ENCODE measurements around the gene TMEM161A.

Gene TMEM161A

DNA sequence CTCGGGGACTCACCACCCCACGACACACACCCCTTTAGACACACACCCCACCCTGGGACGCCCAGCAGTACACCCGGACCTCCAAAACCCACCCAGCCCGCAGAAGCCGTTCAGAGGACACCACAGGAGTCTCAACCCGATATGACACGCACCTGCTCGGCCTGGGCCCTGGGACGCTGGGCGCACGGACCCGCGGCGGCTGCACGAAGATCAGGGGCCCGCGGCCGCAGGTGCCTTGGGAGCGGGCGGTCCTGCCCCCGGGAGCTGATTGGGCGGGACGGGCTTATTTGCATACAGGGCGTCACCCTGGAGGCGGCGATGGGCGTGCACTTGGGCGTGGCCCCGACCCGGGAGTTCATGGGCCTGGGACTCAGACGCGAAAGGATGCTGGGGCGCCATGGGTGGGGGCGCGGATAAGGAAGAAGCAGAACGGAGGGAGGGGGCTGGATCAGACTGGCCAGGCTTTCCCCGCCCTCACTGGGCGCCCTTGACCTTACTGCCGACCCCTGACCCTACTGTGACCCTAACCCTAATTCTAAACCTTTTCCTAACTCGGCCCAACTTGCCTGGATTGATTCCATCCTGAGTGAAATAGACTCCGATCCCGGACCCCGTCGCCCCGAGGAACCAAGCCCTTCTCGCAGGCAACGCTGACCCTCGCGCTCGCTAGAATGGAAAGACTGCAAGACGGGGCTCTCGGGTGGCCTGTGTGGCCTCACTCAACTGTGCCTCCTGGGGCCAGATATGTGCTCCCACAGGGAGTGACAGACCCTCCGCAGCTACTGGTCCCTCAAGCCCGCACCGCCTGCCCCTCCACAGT lies 32.0 kb upstream of the TMEM161A start, which contains the start of gene MEF2B:
Gene MEF2B (minus strand): TSS at position 211 of the 820 bp plus-strand sequence. CDS start 19,528 bp downstream, outside the sequence.
- H3K36me3 ChIP-seq (ENCODE audit: control insufficient read depth in 1 of 2, insufficient read depth in 2 of 2, low read length in 2 of 2) = no peaks in the 10 kb centered on the region
- H3K4me1 ChIP-seq (ENCODE audit: control insufficient read depth in 1 of 2, insufficient read depth in 2 of 2, low read length in 2 of 2) = peaks cover 0 to 15% of the 10 kb centered on the region in 2 donors
- no peaks in the 10 kb centered on the region for H3K27me3 ChIP-seq (ENCODE audit: low read depth, low read length)
- no peak within 1 kb of the TSS for H3K27ac ChIP-seq (ENCODE audit: low read length)
- H3K4me3 ChIP-seq (ENCODE audit: low read depth in 1 of 2, low read length in 2 of 2) = peak within 1 kb of the TSS in 1 of 2 donors; percentile 50
- no peaks in the 10 kb centered on the region for H3K9me3 ChIP-seq (ENCODE audit: control insufficient read depth in 1 of 2, low read length in 2 of 2)

DNA sequence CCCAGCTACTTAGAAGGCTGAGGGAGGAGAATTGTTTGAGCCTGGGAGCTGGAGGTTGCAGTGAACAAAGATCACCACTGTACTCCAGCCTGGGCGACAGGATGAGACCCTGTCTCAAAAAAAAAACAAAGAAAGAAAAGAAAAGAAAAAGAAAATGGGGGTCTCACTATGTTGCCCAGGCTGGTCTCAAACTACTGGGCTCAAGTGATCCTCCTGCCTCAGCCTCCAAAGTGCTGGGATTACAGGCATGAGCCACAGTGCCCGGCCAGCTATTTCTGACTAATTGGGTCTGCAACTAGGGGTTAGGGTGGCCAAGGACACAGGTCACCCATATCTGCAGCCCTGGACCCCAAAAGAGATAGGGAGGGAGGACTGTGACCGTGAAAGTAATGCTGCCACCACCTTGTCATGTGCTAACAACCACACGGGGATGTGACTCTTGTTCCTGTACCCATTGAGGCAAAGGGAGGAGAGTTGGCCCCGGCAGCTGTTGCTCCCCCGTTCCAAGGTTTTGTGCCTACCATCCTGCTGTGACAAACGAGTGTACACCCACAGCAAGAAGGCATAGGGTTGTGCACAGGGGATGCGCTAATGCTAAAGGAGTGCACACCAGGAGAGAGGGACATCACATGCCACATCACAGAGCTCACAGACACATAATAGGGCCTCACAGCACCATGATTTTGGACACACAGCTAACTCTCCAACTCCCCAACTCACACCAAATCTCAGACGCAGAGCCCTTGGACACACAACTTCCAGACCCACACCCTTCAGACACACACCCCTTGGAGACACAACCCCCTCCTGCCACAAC lies 31.2 kb upstream of the TMEM161A start:
- Histone ChIP-seq H3K4me3 (ENCODE audit: low read depth in 1 of 2, low read length in 2 of 2) (peak overlapping the region in 1 of 2 donors; percentile 50), H3K36me3 (ENCODE audit: control insufficient read depth in 1 of 2, insufficient read depth in 2 of 2, low read length in 2 of 2) (no peaks in the 10 kb centered on the region), H3K4me1 (ENCODE audit: control insufficient read depth in 1 of 2, insufficient read depth in 2 of 2, low read length in 2 of 2) (peaks cover 0 to 11% of the 10 kb centered on the region in 2 donors), H3K27me3 (ENCODE audit: low read depth, low read length) (no peaks in the 10 kb centered on the region), H3K27ac (ENCODE audit: low read length) (no peak overlapping the region), H3K9me3 (ENCODE audit: control insufficient read depth in 1 of 2, low read length in 2 of 2) (no peaks in the 10 kb centered on the region)

GRCh38 chr19:19167612-19168011 lies 29.3 kb upstream of the TMEM161A start:
- Histone ChIP-seq H3K4me1 (ENCODE audit: control insufficient read depth in 1 of 2, insufficient read depth in 2 of 2, low read length in 2 of 2) (peaks cover 0 to 11% of the 10 kb centered on the region in 2 donors), H3K27me3 (ENCODE audit: low read depth, low read length) (no peaks in the 10 kb centered on the region), H3K9me3 (ENCODE audit: control insufficient read depth in 1 of 2, low read length in 2 of 2) (no peaks in the 10 kb centered on the region)

GRCh38 chr19:19165396-19165795 lies 27.1 kb upstream of the TMEM161A start:
- Histone ChIP-seq H3K27me3 (ENCODE audit: low read depth, low read length) (no peaks in the 10 kb centered on the region), H3K36me3 (ENCODE audit: control insufficient read depth in 1 of 2, insufficient read depth in 2 of 2, low read length in 2 of 2) (no peaks in the 10 kb centered on the region), H3K4me1 (ENCODE audit: control insufficient read depth in 1 of 2, insufficient read depth in 2 of 2, low read length in 2 of 2) (peaks cover 0 to 7% of the 10 kb centered on the region in 2 donors), H3K4me3 (ENCODE audit: low read depth in 1 of 2, low read length in 2 of 2) (no peak overlapping the region), H3K27ac (ENCODE audit: low read length) (no peak overlapping the region), H3K9me3 (ENCODE audit: control insufficient read depth in 1 of 2, low read length in 2 of 2) (no peaks in the 10 kb centered on the region)

More at GRCh38 chr19:19167612-19168011, 29.3 kb upstream of the TMEM161A start:
- Histone ChIP-seq H3K36me3 (ENCODE audit: control insufficient read depth in 1 of 2, insufficient read depth in 2 of 2, low read length in 2 of 2) (no peaks in the 10 kb centered on the region), H3K4me3 (ENCODE audit: low read depth in 1 of 2, low read length in 2 of 2) (no peak overlapping the region), H3K27ac (ENCODE audit: low read length) (no peak overlapping the region)

DNA sequence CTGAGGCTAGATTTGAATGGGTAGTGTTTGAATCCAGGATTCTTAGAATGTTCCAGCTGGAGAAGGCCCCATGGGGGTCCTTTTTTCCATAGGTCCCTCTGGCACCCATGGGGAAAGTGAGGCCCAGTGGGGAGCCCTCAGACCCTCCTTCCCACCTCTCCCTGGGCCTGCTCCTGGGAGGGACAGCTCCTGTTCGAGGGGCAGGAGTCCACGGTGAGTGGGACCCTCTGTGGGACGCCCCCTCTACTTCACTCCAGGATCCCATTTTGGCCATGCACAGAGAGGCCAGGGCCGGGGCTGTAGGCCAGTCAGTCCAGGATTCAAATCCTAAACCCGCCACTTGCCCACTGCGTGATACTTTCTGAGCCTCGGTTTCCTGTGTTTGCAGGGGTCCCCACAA lies 24.2 kb upstream of the TMEM161A start:
- Histone ChIP-seq H3K27me3 (ENCODE audit: low read depth, low read length) (no peaks in the 10 kb centered on the region), H3K36me3 (ENCODE audit: control insufficient read depth in 1 of 2, insufficient read depth in 2 of 2, low read length in 2 of 2) (no peaks in the 10 kb centered on the region), H3K27ac (ENCODE audit: low read length) (no peak overlapping the region), H3K4me1 (ENCODE audit: control insufficient read depth in 1 of 2, insufficient read depth in 2 of 2, low read length in 2 of 2) (no peaks in the 10 kb centered on the region), H3K9me3 (ENCODE audit: control insufficient read depth in 1 of 2, low read length in 2 of 2) (no peaks in the 10 kb centered on the region), H3K4me3 (ENCODE audit: low read depth in 1 of 2, low read length in 2 of 2) (no peak overlapping the region)

DNA sequence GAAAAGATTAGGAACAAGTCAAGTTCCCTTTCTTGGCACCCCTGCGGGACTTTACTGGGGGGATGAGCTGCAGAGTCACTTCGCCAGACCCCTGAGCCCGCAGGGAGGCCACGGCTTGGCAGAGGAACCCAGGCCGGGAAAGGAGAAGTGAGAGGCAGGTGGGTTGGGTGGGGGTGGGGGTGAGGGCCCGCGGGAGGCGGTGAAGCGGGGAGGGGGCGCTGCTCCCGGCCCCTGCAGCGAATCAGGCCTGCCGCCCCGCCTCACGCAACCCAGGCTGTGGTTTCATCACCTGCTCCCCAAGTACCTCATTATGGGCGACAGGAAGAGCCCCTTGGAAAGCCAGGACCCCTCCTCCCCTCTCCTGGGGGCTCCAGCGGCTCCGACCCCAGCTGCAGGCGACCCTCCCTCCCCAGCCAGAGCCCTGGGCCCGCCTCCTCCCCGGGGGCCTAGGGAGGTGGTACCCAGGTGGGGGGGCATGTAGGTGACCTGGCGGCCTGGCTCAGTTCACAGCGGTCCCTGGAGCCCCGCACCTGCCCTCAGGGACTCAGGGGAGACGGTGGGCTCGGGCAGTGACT lies 22.3 kb upstream of the TMEM161A start:
- no peak overlapping the region for H3K4me3 ChIP-seq (ENCODE audit: low read depth in 1 of 2, low read length in 2 of 2)

DNA sequence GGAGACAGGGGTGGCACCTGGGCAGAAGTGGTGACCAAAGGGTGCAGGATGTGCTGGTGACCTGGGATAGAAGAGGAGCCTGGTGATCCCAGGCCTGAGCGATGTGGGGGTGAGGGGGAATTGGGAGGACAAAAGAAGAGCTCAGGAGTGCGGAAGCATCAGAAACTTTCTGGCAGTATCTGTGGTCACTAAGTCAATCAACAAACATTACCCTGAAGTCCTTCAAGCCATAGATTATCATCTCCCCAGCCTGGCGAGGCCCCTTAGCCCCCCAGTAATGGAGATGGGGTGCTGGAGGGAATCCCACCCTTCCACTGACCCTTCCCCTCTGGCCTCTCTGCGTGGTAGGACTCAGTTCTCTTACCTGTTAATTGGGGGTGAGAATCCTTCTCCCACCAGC lies 21.3 kb upstream of the TMEM161A start:
- Histone ChIP-seq H3K4me3 (ENCODE audit: low read depth in 1 of 2, low read length in 2 of 2) (no peak overlapping the region), H3K27ac (ENCODE audit: low read length) (no peak overlapping the region), H3K4me1 (ENCODE audit: control insufficient read depth in 1 of 2, insufficient read depth in 2 of 2, low read length in 2 of 2) (no peaks in the 10 kb centered on the region), H3K27me3 (ENCODE audit: low read depth, low read length) (no peaks in the 10 kb centered on the region), H3K9me3 (ENCODE audit: control insufficient read depth in 1 of 2, low read length in 2 of 2) (no peaks in the 10 kb centered on the region), H3K36me3 (ENCODE audit: control insufficient read depth in 1 of 2, insufficient read depth in 2 of 2, low read length in 2 of 2) (peaks cover 0 to 12% of the 10 kb centered on the region in 2 donors)

More for the DNA sequence above, 22.3 kb upstream of the TMEM161A start:
- no peaks in the 10 kb centered on the region for H3K4me1 ChIP-seq (ENCODE audit: control insufficient read depth in 1 of 2, insufficient read depth in 2 of 2, low read length in 2 of 2)
- no peak overlapping the region for H3K27ac ChIP-seq (ENCODE audit: low read length)
- peaks cover 0 to 12% of the 10 kb centered on the region in 2 donors for H3K36me3 ChIP-seq (ENCODE audit: control insufficient read depth in 1 of 2, insufficient read depth in 2 of 2, low read length in 2 of 2)
- no peaks in the 10 kb centered on the region for H3K9me3 ChIP-seq (ENCODE audit: control insufficient read depth in 1 of 2, low read length in 2 of 2)
- no peaks in the 10 kb centered on the region for H3K27me3 ChIP-seq (ENCODE audit: low read depth, low read length)

GRCh38 chr19:19157808-19158207 lies 19.5 kb upstream of the TMEM161A start:
- no peaks in the 10 kb centered on the region for H3K9me3 ChIP-seq (ENCODE audit: control insufficient read depth in 1 of 2, low read length in 2 of 2)
- no peak overlapping the region for H3K4me3 ChIP-seq (ENCODE audit: low read depth in 1 of 2, low read length in 2 of 2)
- no peak overlapping the region for H3K27ac ChIP-seq (ENCODE audit: low read length)
- H3K4me1 ChIP-seq (ENCODE audit: control insufficient read depth in 1 of 2, insufficient read depth in 2 of 2, low read length in 2 of 2) = no peaks in the 10 kb centered on the region
- H3K36me3 ChIP-seq (ENCODE audit: control insufficient read depth in 1 of 2, insufficient read depth in 2 of 2, low read length in 2 of 2) = peaks cover 0 to 12% of the 10 kb centered on the region in 2 donors
- no peaks in the 10 kb centered on the region for H3K27me3 ChIP-seq (ENCODE audit: low read depth, low read length)

- Histone ChIP-seq H3K27me3 (ENCODE audit: low read depth, low read length) (no peaks in the 10 kb centered on the region), H3K9me3 (ENCODE audit: control insufficient read depth in 1 of 2, low read length in 2 of 2) (no peaks in the 10 kb centered on the region), H3K36me3 (ENCODE audit: control insufficient read depth in 1 of 2, insufficient read depth in 2 of 2, low read length in 2 of 2) (peaks cover 0 to 12% of the 10 kb centered on the region in 2 donors), H3K4me3 (ENCODE audit: low read depth in 1 of 2, low read length in 2 of 2) (no peak overlapping the region), H3K27ac (ENCODE audit: low read length) (no peak overlapping the region), H3K4me1 (ENCODE audit: control insufficient read depth in 1 of 2, insufficient read depth in 2 of 2, low read length in 2 of 2) (no peaks in the 10 kb centered on the region)
These were observed 17.4 kb upstream of the TMEM161A start for GRCh38 chr19:19155495-19156219.

DNA sequence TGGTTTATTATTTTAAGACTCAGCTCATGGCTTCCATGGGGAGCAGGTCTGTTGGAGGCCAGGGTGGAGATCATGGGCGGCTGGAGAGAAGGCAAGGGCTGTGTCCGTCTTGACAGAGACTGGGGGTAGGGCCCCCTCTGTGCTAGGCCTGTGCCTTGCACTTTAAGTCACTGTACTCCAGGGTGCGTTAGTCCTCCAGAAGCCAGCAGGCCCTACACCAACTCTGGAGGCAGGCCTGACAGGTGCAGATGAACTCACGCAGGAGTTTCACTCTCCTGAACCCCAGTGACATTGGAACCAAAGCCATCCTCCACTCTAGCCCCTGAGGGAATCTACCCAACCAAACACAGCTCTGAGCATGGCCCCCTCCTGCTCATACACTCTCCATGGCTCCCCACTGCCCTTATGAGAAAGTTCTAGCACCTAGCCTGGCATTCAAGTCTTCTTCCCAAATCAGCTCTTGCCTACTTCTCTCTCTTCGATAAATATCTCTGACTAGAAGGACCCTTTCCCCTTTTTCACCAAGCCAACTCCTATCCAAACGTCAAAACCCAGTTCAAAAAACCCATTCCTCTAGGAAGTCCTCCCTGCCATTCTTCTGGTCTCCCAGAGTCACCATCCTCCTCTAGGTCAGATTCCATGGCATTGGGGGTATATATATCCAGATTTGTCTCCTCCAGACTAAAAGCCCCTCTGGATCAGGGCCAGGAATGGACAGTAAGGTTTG lies 16.7 kb upstream of the TMEM161A start:
- H3K9me3 ChIP-seq (ENCODE audit: control insufficient read depth in 1 of 2, low read length in 2 of 2) = no peaks in the 10 kb centered on the region
- H3K4me3 ChIP-seq (ENCODE audit: low read depth in 1 of 2, low read length in 2 of 2) = no peak overlapping the region
- H3K4me1 ChIP-seq (ENCODE audit: control insufficient read depth in 1 of 2, insufficient read depth in 2 of 2, low read length in 2 of 2) = no peaks in the 10 kb centered on the region
- no peak overlapping the region for H3K27ac ChIP-seq (ENCODE audit: low read length)
- peaks cover 0 to 12% of the 10 kb centered on the region in 2 donors for H3K36me3 ChIP-seq (ENCODE audit: control insufficient read depth in 1 of 2, insufficient read depth in 2 of 2, low read length in 2 of 2)
- no peaks in the 10 kb centered on the region for H3K27me3 ChIP-seq (ENCODE audit: low read depth, low read length)
